ENCODE data around the gene SLC22A12.

SLC22A12 gene

GRCh38 chr11:64569300-64569970 lies 21.6 kb upstream of the SLC22A12 start:
- H3K4me3 ChIP-seq (ENCODE audit: low read depth, low read length) = no peak overlapping the region
- TF ChIP-seq POLR2A (IDR thresholded peaks at IDR 0.05; ENCODE audit: extremely low read depth, insufficient read length) (no peak), CTCF (IDR thresholded peaks at IDR 0.05; ENCODE audit: low read depth, low read length) (no peak), MYC (IDR thresholded peaks at IDR 0.05; ENCODE audit: low read depth, low read length) (no peak), MAX (IDR thresholded peaks at IDR 0.05; ENCODE audit: low read depth, low read length) (no peak)
- DNase-seq (ENCODE audit: low read depth) = no peak

- no peak for DNase-seq (ENCODE audit: low read depth)
- TF ChIP-seq MAX (IDR thresholded peaks at IDR 0.05; ENCODE audit: low read depth, low read length) = no peak
- no peak for TF ChIP-seq POLR2A (IDR thresholded peaks at IDR 0.05; ENCODE audit: extremely low read depth, insufficient read length)
- no peak for TF ChIP-seq CTCF (IDR thresholded peaks at IDR 0.05; ENCODE audit: low read depth, low read length)
- no peak for TF ChIP-seq MYC (IDR thresholded peaks at IDR 0.05; ENCODE audit: low read depth, low read length)
- no peak overlapping the region for H3K4me3 ChIP-seq (ENCODE audit: low read depth, low read length)
Observed at GRCh38 chr11:64570341-64570740, 20.7 kb upstream of the SLC22A12 start.

GRCh38 chr11:64571050-64571409 lies 20.0 kb upstream of the SLC22A12 start:
- DNase-seq (ENCODE audit: low read depth) = no peak
- TF ChIP-seq CTCF (IDR thresholded peaks at IDR 0.05; ENCODE audit: low read depth, low read length) (no peak), POLR2A (IDR thresholded peaks at IDR 0.05; ENCODE audit: extremely low read depth, insufficient read length) (no peak), MAX (IDR thresholded peaks at IDR 0.05; ENCODE audit: low read depth, low read length) (no peak), MYC (IDR thresholded peaks at IDR 0.05; ENCODE audit: low read depth, low read length) (no peak)

GRCh38 chr11:64571410-64572091 lies 19.5 kb upstream of the SLC22A12 start:
- DNase-seq (ENCODE audit: low read depth) = no peak
- TF ChIP-seq POLR2A (IDR thresholded peaks at IDR 0.05; ENCODE audit: extremely low read depth, insufficient read length) = no peak
- no peak for TF ChIP-seq MYC (IDR thresholded peaks at IDR 0.05; ENCODE audit: low read depth, low read length)
- TF ChIP-seq MAX (IDR thresholded peaks at IDR 0.05; ENCODE audit: low read depth, low read length) = no peak
- no peak for TF ChIP-seq CTCF (IDR thresholded peaks at IDR 0.05; ENCODE audit: low read depth, low read length)

More at GRCh38 chr11:64571050-64571409, 20.0 kb upstream of the SLC22A12 start:
- no peak overlapping the region for H3K4me3 ChIP-seq (ENCODE audit: low read depth, low read length)

GRCh38 chr11:64572143-64572542 lies 18.9 kb upstream of the SLC22A12 start:
- H3K4me3 ChIP-seq (ENCODE audit: low read depth, low read length) = no peak overlapping the region
- no peak for DNase-seq (ENCODE audit: low read depth)
- TF ChIP-seq MYC (IDR thresholded peaks at IDR 0.05; ENCODE audit: low read depth, low read length) (no peak), MAX (IDR thresholded peaks at IDR 0.05; ENCODE audit: low read depth, low read length) (no peak), CTCF (IDR thresholded peaks at IDR 0.05; ENCODE audit: low read depth, low read length) (no peak), POLR2A (IDR thresholded peaks at IDR 0.05; ENCODE audit: extremely low read depth, insufficient read length) (no peak)

More at GRCh38 chr11:64571410-64572091, 19.5 kb upstream of the SLC22A12 start:
- H3K4me3 ChIP-seq (ENCODE audit: low read depth, low read length) = no peak overlapping the region

Measured in NB4 (cell line).